GM15510 (cell line): ENCODE results near the gene CPHXL2.

ENCODE experiments used
- POLR2A ChIP-seq: IDR thresholded peaks from 3 replicates; pipeline ENCODE4 v1.6.1; 2011; ENCODE audit warnings: borderline replicate concordance; ENCODE audit not compliant: insufficient read length; ENCODE audit errors: extremely low read depth

CPHXL2 gene

DNA sequence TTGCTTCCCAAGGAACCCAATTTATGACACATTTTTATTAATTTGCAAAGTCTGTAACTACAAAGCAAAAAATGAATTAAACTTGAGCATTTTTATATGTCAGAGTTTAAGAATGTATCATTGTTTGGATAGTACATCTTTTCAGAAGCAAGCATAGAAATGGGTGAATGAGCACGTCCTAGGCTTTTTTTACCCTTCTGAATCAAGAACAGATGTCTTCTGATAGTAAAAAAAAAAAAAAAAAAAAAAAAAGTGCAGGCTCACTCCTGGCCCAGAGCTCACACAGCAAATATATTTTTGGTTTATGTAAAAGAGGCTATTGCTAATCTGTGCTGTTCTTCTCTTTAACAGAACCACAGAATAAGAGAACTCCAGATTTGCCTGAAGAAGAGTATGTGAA, 22.9 kb downstream of the CPHXL2 start:
- TF ChIP-seq POLR2A: no peak

DNA sequence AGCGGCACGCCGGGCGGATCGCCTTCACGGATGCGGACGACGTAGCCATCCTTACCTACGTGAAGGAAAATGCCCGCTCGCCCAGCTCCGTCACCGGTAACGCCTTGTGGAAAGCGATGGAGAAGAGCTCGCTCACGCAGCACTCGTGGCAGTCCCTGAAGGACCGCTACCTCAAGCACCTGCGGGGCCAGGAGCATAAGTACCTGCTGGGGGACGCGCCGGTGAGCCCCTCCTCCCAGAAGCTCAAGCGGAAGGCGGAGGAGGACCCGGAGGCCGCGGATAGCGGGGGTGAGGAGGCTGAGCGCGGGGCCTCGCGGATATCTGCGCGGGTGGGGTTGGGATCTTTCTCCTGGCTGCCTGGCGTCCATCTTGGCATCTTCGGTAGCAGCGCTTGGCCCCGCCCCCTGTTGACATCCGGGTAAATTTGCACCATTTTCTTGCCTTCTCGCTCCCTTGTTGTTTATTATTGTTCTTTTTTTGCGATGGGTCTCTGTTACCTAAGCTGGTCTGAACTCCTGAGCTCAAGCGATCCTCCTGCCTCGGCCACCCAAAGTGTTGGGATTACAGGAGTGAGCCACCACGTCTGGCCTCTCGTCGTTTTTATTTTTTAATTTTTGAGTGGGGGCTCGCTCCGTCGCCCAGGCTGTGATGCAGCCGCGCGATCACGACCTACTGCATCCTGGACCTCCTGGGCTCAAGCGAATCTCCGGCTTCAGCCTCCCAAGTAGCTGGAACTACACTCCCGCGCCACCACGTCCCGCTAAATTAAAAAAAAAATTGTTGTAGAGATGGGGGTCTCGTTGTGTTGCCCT, 28.3 kb downstream of the CPHXL2 start:
- TF ChIP-seq POLR2A: peak; percentile 43

DNA sequence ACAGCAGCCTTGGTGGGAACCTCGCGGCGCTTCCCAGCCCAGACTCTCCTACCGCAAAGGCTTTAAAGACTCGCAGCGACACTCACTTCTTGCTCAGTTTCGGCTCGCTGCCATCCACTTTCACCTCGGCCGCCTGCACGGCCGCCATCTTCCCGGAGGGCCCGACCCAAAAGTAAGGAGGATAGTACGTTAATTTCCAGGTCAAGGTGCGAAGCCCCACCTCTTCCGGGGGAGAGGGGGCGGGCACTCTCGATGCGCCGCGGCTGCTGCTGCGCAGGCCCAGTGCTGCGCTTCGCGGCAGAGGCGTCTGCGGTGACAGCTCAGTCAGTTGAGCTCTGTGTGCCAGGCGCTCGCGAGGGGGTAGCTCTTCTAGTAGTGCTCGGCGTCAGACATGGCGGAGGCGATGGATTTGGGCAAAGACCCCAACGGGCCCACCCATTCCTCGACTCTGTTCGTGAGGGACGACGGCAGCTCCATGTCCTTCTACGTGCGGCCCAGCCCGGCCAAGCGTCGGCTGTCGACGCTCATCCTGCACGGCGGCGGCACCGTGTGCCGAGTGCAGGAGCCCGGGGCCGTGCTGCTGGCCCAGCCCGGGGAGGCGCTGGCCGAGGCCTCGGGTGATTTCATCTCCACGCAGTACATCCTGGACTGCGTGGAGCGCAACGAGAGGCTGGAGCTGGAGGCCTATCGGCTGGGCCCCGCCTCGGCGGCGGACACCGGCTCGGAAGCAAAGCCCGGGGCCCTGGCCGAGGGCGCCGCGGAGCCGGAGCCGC, 29.1 kb downstream of the CPHXL2 start, which contains the start of the genes KARS1 and TERF2IP:
Gene KARS1 (minus strand): TSS at position 174 of the 773 bp plus-strand sequence. CDS start 26 bp downstream, at position 148.
Gene TERF2IP (plus strand): TSS at position 282 of the 773 bp plus-strand sequence. CDS start 110 bp downstream, at position 392.
- TF ChIP-seq POLR2A: peak; percentile 96

DNA sequence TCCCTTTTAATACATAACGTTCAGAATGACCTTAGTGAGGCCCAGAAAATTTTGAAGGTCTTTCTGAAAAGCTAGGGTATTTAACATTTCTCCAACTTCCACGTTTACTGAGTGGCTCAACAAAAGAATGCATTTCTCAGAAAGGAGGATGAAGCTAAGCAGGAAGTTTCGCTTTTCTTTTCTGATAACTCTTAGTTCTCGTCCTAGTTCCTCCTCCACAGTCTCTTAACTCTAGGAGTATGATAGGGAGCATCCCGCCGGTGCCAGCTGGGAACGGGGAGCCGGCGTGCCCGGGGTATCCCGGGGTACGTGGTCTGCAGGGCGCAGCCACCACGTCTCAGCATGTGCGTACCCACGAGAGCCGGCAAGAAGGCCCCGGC, 29.7 kb downstream of the CPHXL2 start:
- no peak for TF ChIP-seq POLR2A

DNA sequence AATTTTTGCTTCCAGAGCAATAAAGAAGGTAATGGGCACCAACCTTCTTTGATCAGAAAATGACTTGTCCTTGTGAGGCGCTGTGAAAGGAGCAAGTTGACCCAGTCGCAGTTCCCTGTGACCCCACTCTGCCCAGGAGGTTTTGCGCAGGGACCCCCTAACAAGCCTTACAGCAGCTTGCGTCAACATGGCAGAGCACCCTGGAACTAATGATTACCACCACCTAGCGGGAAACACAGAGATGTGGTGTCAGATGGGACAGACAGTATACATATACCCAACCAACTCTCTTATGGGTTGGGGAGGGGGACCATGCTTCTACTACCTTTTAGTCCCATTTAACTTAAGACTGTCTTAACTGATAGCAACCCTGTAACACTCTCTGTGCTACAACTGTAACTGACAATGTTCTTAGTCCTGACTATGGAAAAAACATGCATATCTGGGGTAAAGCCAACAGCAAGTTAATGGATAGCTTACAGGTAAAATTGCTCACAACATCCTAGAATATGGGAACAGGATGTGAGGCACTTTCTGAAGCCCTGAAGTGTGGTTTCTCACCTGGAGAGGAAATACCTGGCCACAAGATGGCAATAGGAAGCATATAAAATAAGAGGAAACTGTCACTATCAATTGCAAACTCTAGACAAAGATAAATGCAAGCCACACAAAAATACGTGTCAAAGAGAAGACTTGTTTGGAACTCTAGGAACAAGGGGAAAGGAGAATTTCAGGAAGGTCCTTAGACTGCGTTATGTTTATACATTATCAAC, 32.4 kb downstream of the CPHXL2 start:
- no peak for TF ChIP-seq POLR2A

DNA sequence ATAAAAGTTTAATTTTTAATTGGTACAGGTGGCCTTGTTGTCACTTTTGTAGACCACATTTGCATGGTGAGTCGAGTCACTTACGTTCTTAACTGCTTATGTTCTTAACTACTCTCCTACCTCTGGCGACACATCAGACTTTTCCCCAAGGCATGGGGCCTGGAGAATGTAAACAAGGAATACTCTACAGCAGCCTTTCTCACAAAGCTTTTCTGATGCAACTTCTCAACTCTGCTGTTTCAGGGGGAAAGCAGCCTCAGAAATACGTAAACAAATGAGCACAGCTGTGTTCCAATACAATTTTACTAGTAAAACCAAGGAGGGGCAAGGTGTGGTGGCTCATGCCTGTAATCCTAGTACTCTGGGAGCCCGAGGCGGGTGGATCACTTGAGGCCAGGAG, 36.2 kb downstream of the CPHXL2 start:
- TF ChIP-seq POLR2A: no peak

DNA sequence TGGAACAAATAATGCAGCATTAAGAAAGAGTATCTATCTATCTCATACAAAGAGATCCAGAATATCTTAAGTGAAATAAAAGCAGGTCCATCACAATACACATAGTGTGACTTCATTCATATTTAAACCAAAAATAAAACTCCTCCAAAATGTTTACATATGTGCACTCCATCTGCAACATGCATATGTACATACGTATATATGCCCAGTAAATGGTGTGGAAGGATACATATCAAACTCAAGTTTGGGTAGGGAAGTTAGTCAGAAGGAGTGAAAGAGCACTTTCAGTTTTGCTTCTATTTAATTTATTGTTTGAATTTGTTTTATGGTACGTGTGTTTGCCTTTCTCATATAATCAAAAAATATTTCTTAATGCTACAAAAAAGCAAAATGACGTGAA, 41.8 kb downstream of the CPHXL2 start:
- TF ChIP-seq POLR2A: no peak

DNA sequence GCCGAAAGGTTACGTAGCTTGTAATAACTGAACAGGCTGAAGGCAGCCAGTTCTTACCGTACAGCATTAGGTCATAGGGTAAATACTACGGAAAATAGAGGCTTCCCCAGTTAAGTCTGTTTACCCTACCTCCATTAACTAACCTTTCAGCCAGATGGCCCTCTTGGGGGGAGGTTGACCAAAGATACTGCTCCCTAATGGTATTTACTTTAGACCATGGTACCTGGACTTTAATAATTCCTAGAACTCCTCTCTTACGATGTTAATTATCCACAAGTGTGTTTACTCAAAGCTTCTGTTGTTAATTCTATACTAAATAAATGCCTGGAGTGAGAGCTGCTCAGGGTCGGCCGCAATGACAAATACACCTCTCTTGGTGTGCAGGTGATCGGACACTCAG, 44.0 kb downstream of the CPHXL2 start:
- TF ChIP-seq POLR2A: no peak

DNA sequence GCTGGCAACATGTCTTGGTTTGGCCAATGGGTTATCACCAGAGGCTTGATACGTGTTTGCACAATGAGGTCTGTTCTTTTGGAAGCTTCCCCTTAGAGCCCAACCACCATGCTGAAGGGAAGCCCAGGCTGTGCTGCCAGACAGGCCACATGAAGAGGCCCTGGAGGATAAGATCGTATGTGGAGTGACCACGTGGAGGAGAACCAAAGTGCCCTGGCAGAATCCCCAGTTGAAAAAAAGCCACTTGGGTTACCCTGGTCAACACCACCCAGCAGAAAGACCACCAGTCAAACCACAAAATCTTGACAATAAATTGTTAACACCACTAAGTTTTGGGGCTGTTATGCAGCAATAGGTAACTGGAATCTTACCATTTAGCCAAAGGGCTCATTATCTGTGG, 46.8 kb downstream of the CPHXL2 start:
- TF ChIP-seq POLR2A: no peak

DNA sequence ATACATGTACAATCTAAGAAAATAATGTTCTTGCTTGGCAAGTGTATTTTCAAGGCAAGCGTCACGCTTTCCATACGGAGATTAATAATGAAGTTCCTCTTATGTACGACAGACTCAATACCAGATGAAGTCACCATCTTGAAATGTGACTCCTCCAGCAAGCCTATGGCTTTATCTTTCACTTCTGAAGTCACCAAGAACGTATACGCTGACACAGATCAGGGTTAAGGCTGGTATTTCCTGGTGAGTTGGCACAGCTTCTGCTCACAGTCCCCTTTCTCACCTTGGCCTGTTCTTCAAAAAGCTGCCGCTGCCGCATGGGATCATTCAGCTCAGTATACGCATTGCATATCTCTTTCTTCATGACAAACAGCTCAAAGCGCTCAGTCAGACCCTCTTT, 47.7 kb downstream of the CPHXL2 start:
- TF ChIP-seq POLR2A: no peak

DNA sequence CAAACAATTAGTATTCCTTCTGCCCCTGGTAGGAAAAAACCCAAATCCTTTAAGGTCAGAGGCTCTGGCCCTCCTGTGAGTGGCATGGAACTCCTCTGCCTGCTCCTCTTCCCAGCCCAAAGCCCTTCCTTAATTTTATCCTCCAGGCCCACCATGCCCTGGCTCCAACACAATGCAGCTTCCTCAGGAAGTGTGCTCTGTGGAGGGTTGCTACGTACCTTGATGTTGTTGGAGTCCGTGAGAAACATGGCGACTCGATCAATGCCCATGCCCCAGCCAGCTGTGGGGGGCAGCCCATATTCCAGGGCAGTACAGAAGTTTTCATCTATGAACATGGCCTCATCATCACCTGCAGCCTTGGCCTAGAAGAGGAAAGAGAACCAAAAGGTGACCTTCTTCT, 48.5 kb downstream of the CPHXL2 start:
- no peak for TF ChIP-seq POLR2A

DNA sequence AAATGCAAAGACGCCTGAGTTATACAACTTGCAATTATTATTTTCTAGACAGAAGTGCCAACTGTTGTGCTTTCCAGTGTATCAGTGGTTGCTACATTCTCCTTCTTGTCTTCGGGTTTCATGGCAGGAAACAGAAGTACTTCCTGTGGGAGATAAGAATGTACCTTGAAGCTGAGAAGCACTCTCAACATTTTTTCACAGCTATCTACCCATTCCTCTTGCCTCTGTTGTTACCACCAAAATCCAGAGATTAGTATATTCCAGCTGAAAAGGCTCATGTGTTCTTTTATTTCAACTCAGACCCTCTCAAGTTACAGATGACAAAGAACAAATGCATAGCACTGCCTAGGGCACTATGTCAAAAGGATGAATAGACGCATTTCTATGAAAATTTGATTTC, 49.0 kb downstream of the CPHXL2 start:
- TF ChIP-seq POLR2A: no peak

DNA sequence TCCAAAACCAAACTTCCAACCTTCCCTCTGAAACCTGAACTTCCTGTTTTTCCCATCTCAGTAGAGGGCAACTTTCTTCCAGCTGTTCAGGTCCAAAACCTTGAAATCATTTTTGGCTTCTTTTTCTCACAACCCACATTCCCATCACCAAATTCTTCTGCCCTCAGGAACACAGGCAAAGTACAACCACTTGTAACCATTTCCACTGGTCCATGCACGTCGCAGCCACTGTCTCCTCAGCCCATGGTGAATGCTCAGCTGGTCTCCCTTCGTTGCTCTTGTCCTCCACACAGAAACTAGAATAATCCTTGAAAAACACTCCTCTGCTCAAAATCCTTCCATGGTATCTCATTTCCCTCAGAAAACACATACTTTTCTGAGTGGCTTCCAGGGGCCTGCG, 50.0 kb downstream of the CPHXL2 start:
- TF ChIP-seq POLR2A: no peak

DNA sequence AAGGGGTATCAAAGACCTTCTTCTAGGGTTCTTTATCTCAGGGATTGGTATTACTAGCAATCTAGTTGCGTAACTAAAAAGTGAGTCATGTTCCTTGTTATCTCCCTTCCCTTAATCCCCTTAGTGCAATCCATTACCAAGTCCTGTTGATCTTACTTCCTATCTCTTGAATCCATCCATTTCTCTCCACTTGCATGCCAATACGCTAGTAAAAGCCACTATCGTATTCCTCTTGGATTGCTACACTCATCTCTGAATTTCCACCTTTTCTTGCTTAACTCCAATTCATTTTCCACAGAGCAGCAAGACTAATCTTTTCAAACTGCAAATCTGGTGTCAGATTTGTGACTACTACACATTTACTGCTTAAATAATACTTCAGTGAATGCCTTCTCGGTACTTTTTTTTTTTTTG, 51.9 kb downstream of the CPHXL2 start:
- no peak for TF ChIP-seq POLR2A
